ENCODE measurements around the gene TMEM229A. TPM values are rescaled to one million over a fixed set of nuclear protein-coding genes. Genes with fewer than 3 reads are reported as not detected.

The TMEM229A gene
- total and polyA plus RNA-seq, 9 of the 15 experiments (the other 6 are each of a cell fraction or from before 2014, with no cell fraction given) = not detected

DNA sequence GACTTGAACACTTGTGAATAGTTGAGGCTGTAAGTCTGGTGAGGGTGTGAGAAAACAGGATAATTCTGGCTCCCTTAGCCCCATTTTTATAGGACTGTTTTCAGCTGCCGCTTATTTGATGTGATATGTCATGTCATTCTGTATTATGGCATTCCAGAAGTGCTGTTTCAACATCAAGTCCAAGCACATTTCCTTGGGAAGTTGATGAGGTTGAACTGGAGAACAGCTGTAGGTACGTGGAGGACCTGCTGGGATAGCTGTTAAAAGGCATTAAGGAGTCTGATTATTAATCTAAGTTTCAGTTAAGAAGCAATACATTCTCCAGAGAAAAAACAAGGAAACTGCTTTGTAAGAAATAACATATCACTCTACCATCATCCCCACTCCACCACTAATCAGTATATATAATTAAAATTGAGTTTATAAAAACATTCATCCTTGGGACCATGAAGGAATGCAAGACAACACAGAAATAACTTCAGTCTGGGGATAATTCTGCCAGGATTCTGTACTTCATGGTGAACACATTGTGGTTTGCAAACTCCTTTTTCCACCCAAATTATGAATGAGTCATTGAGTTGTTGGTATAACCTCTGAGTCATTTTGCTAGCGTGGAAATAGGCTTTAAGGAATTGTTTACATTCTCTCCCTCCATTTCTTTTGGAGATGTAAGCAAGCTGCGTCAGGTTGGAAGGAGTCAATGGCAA, 39.9 kb upstream of the TMEM229A start:
- CTCF ChIA-PET (ENCODE audit: low intra/inter-chr PET ratio) = no interaction called here
- Histone ChIP-seq H3K4me2 (ENCODE audit: insufficient read depth, low read length) (no peak overlapping the region), H3K4me3 (no peak overlapping the region), H3K4me1 (replicated peaks in 1 of 2; ENCODE audit: control insufficient read depth in 2 of 2, insufficient read depth in 2 of 2, low read length in 2 of 2) (no peaks in the 10 kb centered on the region), H2AFZ (ENCODE audit: low read depth, low read length) (no peak overlapping the region), H3K79me2 (ENCODE audit: control insufficient read depth, insufficient read depth, low read length) (no peaks in the 10 kb centered on the region), H3K9me1 (ENCODE audit: control insufficient read depth, insufficient read depth, low read length) (no peaks in the 10 kb centered on the region), H3K36me3 (ENCODE audit: control insufficient read depth, insufficient read depth, low read length) (no peaks in the 10 kb centered on the region), H4K20me1 (replicated peaks; ENCODE audit: control insufficient read depth, insufficient read depth, low read length) (no peaks in the 10 kb centered on the region), H3K9ac (ENCODE audit: insufficient read depth in 1 of 2, low read depth in 2 of 2, low read length in 2 of 2) (no peak overlapping the region), H3K27ac (ENCODE audit: extremely low read depth, low read depth, low read length) (no peak overlapping the region), H3K9me3 (replicated peaks; ENCODE audit: control insufficient read depth, insufficient read depth, low read depth, low read length) (no peaks in the 10 kb centered on the region), H3K27me3 (ENCODE audit: control insufficient read depth in 2 of 2, insufficient read depth in 2 of 2, low read length in 2 of 2) (no peaks in the 10 kb centered on the region)
- DNase-seq (ENCODE audit: extremely low read depth in 1 of 4, low spot score in 3 of 4) (no peak), FAIRE-seq (no peak), ATAC-seq (no peak)
- 0% methylated on average over 4 of the region's 4 CpGs for WGBS (ENCODE audit: insufficient coverage, low coverage, missing lambda C conversion rate)
- in situ Hi-C loops (cut with MboI) = no loop called here
- TF ChIP-seq FOSL1 (tag; conservative IDR thresholded peaks at IDR 0.05) (peak; percentile 26; the same call in 1 of the 2 replicates), ZNF347 (CRISPR knock-in tag; IDR thresholded peaks at IDR 0.05; ENCODE audit: low read depth) (no peak), NFXL1 (CRISPR knock-in tag; IDR thresholded peaks at IDR 0.05) (no peak), ZNF232 (CRISPR knock-in tag; IDR thresholded peaks at IDR 0.05) (no peak), FOXA3 (CRISPR knock-in tag; conservative IDR thresholded peaks at IDR 0.05 in 1 of 2, IDR thresholded peaks at IDR 0.05 in 1 of 2) (peak in 1 of 2 experiments; percentile 22; a peak in 1 of 4 replicates), TAL1 (IDR thresholded peaks at IDR 0.05) (no peak)
- TF ChIP-seq, protein P1, sequence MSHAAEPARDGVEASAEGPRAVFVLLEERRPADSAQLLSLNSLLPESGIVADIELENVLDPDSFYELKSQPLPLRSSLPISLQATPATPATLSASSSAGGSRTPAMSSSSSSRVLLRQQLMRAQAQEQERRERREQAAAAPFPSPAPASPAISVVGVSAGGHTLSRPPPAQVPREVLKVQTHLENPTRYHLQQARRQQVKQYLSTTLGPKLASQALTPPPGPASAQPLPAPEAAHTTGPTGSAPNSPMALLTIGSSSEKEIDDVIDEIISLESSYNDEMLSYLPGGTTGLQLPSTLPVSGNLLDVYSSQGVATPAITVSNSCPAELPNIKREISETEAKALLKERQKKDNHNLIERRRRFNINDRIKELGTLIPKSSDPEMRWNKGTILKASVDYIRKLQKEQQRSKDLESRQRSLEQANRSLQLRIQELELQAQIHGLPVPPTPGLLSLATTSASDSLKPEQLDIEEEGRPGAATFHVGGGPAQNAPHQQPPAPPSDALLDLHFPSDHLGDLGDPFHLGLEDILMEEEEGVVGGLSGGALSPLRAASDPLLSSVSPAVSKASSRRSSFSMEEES (CRISPR knock-in tag; IDR thresholded peaks at IDR 0.05) = no peak
- intact Hi-C loops (cut with micrococcal nuclease) = no loop called here
- POLR2A ChIA-PET = no interaction called here
- BruUV-seq (replicated peaks) = no TSS peak
